ENCODE results near the gene BCAN. TPM values are rescaled to one million over a fixed set of nuclear protein-coding genes. Genes with fewer than 3 reads are reported as not detected.

The BCAN gene
- total RNA-seq, 1 experiment from 2014 or later: not detected

GRCh38 chr1:156705918-156706656, 64.2 kb downstream of the BCAN start:
- H3K27me3 ChIP-seq (replicated peaks): no peaks in the 10 kb centered on the region; the same call in none of the 2 replicates
- no peak overlapping the region for H3K4me3 ChIP-seq
- DNase-seq (ENCODE audit: low read depth in 1 of 2, low spot score in 2 of 2): peak in 1 of 2 experiments; percentile 60
- no peak overlapping the region for H3K27ac ChIP-seq
- H3K4me1 ChIP-seq (replicated peaks): peaks cover 65% of the 10 kb centered on the region
- H3K9me3 ChIP-seq (replicated peaks): no peaks in the 10 kb centered on the region
- H3K36me3 ChIP-seq: no peaks in the 10 kb centered on the region

- Histone ChIP-seq H3K27me3 (replicated peaks) (no peaks in the 10 kb centered on the region; the same call in none of the 2 replicates), H3K9me3 (replicated peaks) (no peaks in the 10 kb centered on the region), H3K27ac (no peak overlapping the region), H3K4me3 (no peak overlapping the region), H3K36me3 (no peaks in the 10 kb centered on the region), H3K4me1 (replicated peaks) (peaks cover 73% of the 10 kb centered on the region)
- DNase-seq (ENCODE audit: low read depth in 1 of 2, low spot score in 2 of 2): no peak
Observed at GRCh38 chr1:156706657-156707416, 64.9 kb downstream of the BCAN start.

- no peaks in the 10 kb centered on the region; the same call in none of the 2 replicates for H3K27me3 ChIP-seq (replicated peaks)
- no peak overlapping the region for H3K4me3 ChIP-seq
- H3K9me3 ChIP-seq (replicated peaks): no peaks in the 10 kb centered on the region
- no peaks in the 10 kb centered on the region for H3K36me3 ChIP-seq
- H3K4me1 ChIP-seq (replicated peaks): peaks cover 81% of the 10 kb centered on the region
- H3K27ac ChIP-seq: no peak overlapping the region
- no peak for DNase-seq (ENCODE audit: low read depth in 1 of 2, low spot score in 2 of 2)
Observed at GRCh38 chr1:156707417-156708217, 65.7 kb downstream of the BCAN start.

GRCh38 chr1:156708218-156708661, 66.3 kb downstream of the BCAN start:
- no peak for DNase-seq (ENCODE audit: low read depth in 1 of 2, low spot score in 2 of 2)
- Histone ChIP-seq H3K27ac (no peak overlapping the region), H3K4me1 (replicated peaks) (peaks cover 87% of the 10 kb centered on the region), H3K27me3 (replicated peaks) (no peaks in the 10 kb centered on the region; the same call in none of the 2 replicates), H3K4me3 (no peak overlapping the region), H3K9me3 (replicated peaks) (no peaks in the 10 kb centered on the region), H3K36me3 (no peaks in the 10 kb centered on the region)

GRCh38 chr1:156709031-156709430, 67.1 kb downstream of the BCAN start:
- Histone ChIP-seq H3K4me1 (replicated peaks) (peaks cover 94% of the 10 kb centered on the region), H3K27me3 (replicated peaks) (no peaks in the 10 kb centered on the region; the same call in none of the 2 replicates), H3K27ac (no peak overlapping the region), H3K36me3 (no peaks in the 10 kb centered on the region), H3K9me3 (replicated peaks) (no peaks in the 10 kb centered on the region), H3K4me3 (no peak overlapping the region)
- DNase-seq (ENCODE audit: low read depth in 1 of 2, low spot score in 2 of 2): no peak

Other genes with a start within 250 kb of the BCAN start
- gene MEF2D, start 141.3 kb upstream of the BCAN start, total RNA-seq (2014; rRNA removed; shearing (Covaris generic)): 7.0 and 9.8 TPM in 2 replicates
- gene IQGAP3, start 69.6 kb upstream of the BCAN start, total RNA-seq (2014; rRNA removed; shearing (Covaris generic)): 38.3 and 64.1 TPM in 2 replicates
- gene TTC24, start 62.4 kb upstream of the BCAN start, total RNA-seq (2014; rRNA removed; shearing (Covaris generic)): not detected in 2 replicates
- gene NAXE, start 50.3 kb upstream of the BCAN start, total RNA-seq (2014; rRNA removed; shearing (Covaris generic)): 67.9 and 70.6 TPM in 2 replicates
- 10.0 and 18.4 TPM in 2 replicates for gene GPATCH4, start 40.6 kb upstream of the BCAN start, total RNA-seq (2014; rRNA removed; shearing (Covaris generic))
- not detected in 2 replicates for gene HAPLN2, start 22.7 kb upstream of the BCAN start, total RNA-seq (2014; rRNA removed; shearing (Covaris generic))
- gene NES, start 35.3 kb downstream of the BCAN start, total RNA-seq (2014; rRNA removed; shearing (Covaris generic)): 149 and 169 TPM in 2 replicates
- 2.8 and 6.7 TPM in 2 replicates for gene CRABP2, start 63.5 kb downstream of the BCAN start, total RNA-seq (2014; rRNA removed; shearing (Covaris generic))
- 6.4 and 6.5 TPM in 2 replicates for gene METTL25B, start 86.4 kb downstream of the BCAN start, total RNA-seq (2014; rRNA removed; shearing (Covaris generic))
- 13.8 and 21.5 TPM in 2 replicates for gene ISG20L2, start 86.6 kb downstream of the BCAN start, total RNA-seq (2014; rRNA removed; shearing (Covaris generic))
- 70.0 and 126 TPM in 2 replicates for gene MRPL24, start 99.0 kb downstream of the BCAN start, total RNA-seq (2014; rRNA removed; shearing (Covaris generic))
- 324 and 387 TPM in 2 replicates for gene HDGF, start 109.6 kb downstream of the BCAN start, total RNA-seq (2014; rRNA removed; shearing (Covaris generic))
- 36.9 and 37.3 TPM in 2 replicates for gene PRCC, start 125.4 kb downstream of the BCAN start, total RNA-seq (2014; rRNA removed; shearing (Covaris generic))
- not detected in 2 replicates for gene SH2D2A, start 174.7 kb downstream of the BCAN start, total RNA-seq (2014; rRNA removed; shearing (Covaris generic))
- gene INSRR, start 217.0 kb downstream of the BCAN start, total RNA-seq (2014; rRNA removed; shearing (Covaris generic)): not detected in 2 replicates
- not detected in 2 replicates for gene NTRK1, start 218.7 kb downstream of the BCAN start, total RNA-seq (2014; rRNA removed; shearing (Covaris generic))